Left cardiac atrium (tissue), 4 donors: ENCODE measurements around the gene MCFD2. TPM values are rescaled to one million over a fixed set of nuclear protein-coding genes. Genes with fewer than 3 reads are reported as not detected.
A peak's percentile ranks its signal among the peaks of the same experiment; 100 is the strongest.
"Not testable (repeated sequence)": the region's sequence is repeated elsewhere in the genome, so short reads cannot be mapped to it uniquely, and the experiment has no call there.

ENCODE experiments used
- ATAC-seq, 2 donors: fragments of 200-7000 bp; cut with Tn5 transposase; one replicate each; pipeline ENCODE4 v1.9.1; 2020; ENCODE audit warnings: mild to moderate bottlenecking in 2 of 2, moderate library complexity in 2 of 2
- DNase-seq: peaks from one replicate; pipeline ENCODE4 v3.0.0-alpha.2; 2020
- intact Hi-C, 2 donors: fragments of 100-400 bp; cut with DNase I; formaldehyde crosslinking; loops; one replicate each; pipeline versions ENCODE4 v1.14.1 to v1.15.1; 2022 to 2023
- total RNA-seq, 2 donors: library from RNA; stranded (reverse); fragmentation: NEBNext Ultra II Directional; extraction: Animal tissue kit (Norgen Biotek cat#: 25700); gene quantifications; one replicate each; pipeline ENCODE4 v1.2.1, GENCODE V29; 2021
- donor health status: DM: no; HTN: yes; CAD: no.
- donor health status: DM: no; HTN: yes; CAD: no; lungs with severe emphysema.
- donor health status: DM: yes; HTN: yes; CAD: no.
- donor health status: Dilated cardiomyopathy.

The MCFD2 gene
- total RNA-seq, 2 donors from 2014 or later = 65.4 to 88.7 TPM

DNA sequence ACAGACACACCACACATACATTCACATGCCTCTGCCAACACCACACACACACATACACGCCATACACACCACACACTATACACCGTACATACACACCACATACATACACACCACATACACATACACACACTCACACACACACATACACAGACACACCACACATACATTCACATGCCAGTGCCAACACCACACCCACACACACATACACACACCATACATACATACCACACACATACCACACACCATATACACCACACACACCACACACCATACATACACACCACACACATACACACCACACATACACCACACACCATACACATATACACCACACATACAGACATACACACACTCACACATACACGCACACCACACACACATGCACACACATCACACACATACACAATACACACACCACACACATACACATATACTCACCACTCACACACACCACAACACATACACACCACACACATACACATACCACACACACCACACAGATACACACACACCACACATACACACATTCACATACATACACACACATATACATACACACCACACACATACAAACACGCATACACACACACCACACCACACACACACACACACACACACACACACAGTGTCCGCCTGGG is 37.2 kb downstream of the MCFD2 start:
- ATAC-seq = no peak
- DNase-seq = no peak
- intact Hi-C loops = no loop called here

- ATAC-seq = no peak
- DNase-seq = no peak
- intact Hi-C loops = loop anchor here in 1 of 2 donors (2.0 kb wide), 1 partner anchor 75 kb away; no protein-coding TSS in a partner anchor
These were observed 37.9 kb downstream of the MCFD2 start for GRCh38 chr2:46877619-46878113.

GRCh38 chr2:46876741-46877384 is 38.7 kb downstream of the MCFD2 start:
- DNase-seq (peak; percentile 56), ATAC-seq (peak; percentile 20 to 34)
- intact Hi-C loops = loop anchor here in 1 of 2 donors (2.0 kb wide), 1 partner anchor 74 kb away; no protein-coding TSS in a partner anchor

DNA sequence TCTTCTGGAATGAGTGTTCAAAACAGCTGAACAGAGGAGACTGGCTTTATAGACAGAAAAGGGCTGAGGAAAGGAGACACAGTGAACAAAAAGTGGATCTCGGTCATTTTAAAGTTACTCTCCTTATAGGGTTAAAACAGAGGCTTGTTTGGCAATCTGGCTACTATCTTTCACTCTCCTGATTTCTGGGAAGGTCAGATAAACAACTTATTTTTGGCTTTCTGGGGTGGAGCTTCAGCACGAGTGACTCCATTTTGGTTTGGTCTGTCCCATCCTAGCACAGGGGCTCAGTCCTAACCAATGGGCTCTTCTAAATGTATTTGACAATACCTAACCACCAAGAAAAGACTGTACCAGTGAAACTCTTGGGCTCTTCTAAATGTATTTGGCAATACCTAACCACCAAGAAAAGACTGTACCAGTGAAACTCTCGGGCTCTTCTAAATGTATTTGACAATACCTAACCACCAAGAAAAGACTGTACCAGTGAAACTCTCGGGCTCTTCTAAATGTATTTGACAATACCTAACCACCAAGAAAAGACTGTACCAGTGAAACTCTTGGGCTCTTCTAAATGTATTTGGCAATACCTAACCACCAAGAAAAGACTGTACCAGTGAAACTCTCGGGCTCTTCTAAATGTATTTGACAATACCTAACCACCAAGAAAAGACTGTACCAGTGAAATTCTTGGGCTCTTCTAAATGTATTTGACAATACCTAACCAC is 39.5 kb downstream of the MCFD2 start:
- DNase-seq, ATAC-seq: not testable (repeated sequence)
- intact Hi-C loops = loop anchor here in 1 of 2 donors (2.0 kb wide), 1 partner anchor 73 kb away; no protein-coding TSS in a partner anchor

GRCh38 chr2:46875226-46875899 is 40.2 kb downstream of the MCFD2 start:
- intact Hi-C loops = no loop called here
- no peak for ATAC-seq
- DNase-seq = no peak

DNA sequence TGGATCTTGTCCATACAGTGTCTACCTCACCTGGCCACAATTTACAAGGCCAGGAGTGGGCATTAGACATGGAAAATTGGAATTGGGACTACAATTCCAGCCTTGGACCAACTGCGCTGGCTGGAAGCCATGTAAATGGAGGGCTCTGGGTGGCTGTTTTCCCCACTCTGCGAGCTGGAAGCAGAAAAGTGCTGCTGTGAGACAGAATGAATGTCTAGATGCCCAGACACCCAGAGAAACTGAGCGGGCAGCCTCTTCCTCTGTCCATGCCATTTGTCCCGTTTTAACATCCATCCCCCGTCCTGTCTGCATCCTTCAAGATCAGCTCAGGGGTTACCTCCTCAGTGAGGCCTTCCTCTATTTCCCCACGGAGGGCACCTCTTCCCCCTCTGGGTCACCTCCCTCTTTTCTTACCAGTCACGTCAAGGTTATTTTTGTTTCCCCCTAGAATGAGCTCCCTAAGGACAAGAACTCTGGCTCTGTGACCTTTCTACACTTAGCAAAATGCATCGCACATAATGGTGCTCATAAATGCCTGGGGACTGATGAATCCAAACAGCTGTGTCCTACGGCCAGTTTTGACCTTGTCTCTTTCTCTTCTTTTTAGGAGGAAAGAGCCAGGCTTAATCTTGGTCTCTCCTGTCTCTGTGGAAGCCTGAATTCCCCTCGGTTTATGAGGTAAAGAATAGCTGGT is 41.2 kb downstream of the MCFD2 start:
- intact Hi-C loops = no loop called here
- ATAC-seq = no peak
- no peak for DNase-seq

GRCh38 chr2:46873604-46874068 is 42.0 kb downstream of the MCFD2 start:
- peak; percentile 74 for DNase-seq
- intact Hi-C loops = no loop called here

DNA sequence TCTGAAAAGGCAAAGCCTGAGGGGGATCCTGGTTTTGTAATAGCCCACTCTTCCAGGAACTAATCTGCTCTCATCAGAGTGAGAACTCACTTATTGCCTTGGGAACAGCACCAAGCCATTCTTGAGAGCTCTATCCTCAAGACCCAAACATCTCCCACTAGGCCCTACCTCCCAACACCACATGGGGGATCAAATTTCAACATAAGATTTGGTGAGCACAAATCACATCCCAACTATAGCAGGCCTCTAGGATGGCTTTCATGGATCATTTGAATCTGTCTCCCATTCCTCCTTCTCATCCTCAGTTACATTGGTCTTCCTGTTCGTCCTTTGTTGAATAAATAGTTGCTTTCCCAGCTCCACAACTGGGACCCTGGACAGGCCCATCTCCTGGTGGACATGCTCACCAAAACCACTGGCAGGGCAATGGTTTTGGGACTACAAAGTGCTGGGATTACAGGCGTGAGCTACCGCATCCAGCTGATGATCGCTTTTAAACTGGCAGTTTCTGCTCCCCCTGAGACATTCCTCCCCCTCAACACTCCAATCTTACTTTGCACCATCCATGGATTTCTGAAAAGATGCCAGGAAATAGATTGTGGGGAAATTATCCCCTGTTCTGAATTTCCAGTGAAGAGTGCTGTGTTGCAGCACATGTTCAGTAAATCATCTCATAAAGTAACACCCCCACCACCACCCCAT is 42.6 kb downstream of the MCFD2 start:
- intact Hi-C loops = no loop called here
- ATAC-seq (peak in 1 of 2 donors; percentile 4), DNase-seq (no peak)

More at GRCh38 chr2:46873604-46874068, 42.0 kb downstream of the MCFD2 start:
- peak; percentile 34 to 83 for ATAC-seq

DNA sequence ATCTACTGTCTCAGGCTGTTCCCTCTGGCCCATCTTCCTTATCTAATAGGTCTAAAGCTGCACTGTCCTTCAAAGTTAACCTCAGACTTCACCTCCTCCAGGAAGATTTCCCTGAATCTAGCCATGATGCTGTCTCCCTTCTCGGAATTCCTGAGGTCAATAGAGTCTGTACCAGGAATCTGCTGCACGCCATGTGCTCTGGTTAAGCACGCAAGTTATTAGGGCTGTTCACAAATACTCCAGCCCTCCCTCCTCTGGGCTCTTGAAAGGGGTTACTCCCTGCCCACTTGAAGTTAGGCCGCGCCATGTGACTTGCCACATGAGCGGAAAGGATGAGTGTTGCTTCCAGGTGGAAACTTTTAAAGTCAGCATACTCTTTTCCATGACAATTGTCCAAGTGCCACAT is 43.6 kb downstream of the MCFD2 start:
- intact Hi-C loops = no loop called here
- ATAC-seq (no peak), DNase-seq (no peak)

- intact Hi-C loops = no loop called here
- DNase-seq = no peak
- no peak for ATAC-seq
These were observed 45.4 kb downstream of the MCFD2 start for GRCh38 chr2:46870051-46870839.

DNA sequence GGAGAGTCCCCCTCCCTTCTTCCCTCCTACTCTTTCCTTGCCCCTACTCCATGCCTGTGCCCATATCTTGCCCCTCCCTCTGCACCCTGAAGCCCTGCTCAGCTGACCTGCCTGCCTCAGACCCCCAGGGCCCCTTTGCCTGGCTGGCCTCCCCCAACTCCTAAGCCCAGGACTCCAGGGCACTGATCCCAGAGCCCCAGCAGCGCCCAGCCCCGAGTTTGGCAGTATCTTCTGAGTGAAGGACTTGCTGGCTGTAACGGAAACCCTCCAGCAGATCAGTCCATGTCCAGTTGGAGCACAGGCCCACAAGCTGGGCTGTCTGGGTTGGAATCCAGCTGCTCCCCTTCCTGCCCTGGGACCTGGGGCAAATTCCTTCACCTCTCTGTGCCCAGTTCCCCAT is 46.0 kb downstream of the MCFD2 start:
- intact Hi-C loops = loop anchor here in 1 of 2 donors (10.0 kb wide), 1 partner anchor 55 kb away; no protein-coding TSS in a partner anchor
- DNase-seq (no peak), ATAC-seq (no peak)

DNA sequence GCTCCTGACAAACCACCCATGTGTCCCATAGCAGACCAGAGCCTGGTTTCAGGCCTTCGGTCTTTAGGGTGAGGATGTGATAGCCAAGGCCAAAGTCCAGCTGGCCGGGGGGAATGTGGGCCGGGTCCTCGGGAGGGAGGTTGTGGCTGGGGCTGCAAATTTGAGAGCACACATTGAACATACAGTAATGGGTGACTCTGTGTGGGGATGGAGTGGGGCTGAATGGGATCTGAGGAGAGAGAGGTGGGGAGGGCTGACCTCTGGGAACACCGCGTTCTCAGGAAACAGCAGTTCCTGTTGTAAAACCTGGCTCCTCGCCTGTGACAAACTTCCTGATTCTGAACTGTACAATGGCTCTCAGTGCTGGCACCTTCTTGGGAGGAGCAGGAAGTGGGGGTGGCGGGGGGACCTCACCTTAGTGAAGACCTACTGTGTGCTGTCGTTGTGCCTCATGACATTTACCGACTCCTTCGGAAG is 48.8 kb downstream of the MCFD2 start:
- ATAC-seq (peak; percentile 60 to 67), DNase-seq (peak; percentile 80)
- intact Hi-C loops = loop anchor here in 1 of 2 donors (10.0 kb wide), 1 partner anchor 52 kb away; no protein-coding TSS in a partner anchor

- ATAC-seq (no peak), DNase-seq (no peak)
- intact Hi-C loops = loop anchor here in 1 of 2 donors (10.0 kb wide), 1 partner anchor 51 kb away; no protein-coding TSS in a partner anchor
These were observed 50.2 kb downstream of the MCFD2 start for GRCh38 chr2:46865181-46865970.

DNA sequence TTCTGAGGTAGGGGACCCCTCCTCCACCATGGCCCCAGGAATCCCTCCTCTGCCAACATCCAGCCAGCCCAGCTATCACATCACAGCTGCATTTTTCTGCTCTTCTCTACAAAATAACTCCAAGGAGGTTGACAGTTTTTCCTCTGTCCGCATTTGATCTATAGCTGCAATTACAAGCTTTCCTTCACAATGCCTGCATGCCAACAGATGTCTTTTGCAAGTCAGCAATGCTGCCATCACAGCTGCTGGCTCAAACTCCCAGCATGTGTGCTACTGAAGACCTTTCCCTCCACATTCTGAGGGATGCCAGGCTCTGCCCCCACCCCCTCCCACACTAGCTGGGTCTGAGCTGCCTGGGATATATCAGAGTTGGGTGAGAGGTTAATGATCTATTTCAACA is 51.7 kb downstream of the MCFD2 start:
- no peak for DNase-seq
- no peak for ATAC-seq
- intact Hi-C loops = loop anchor here in 1 of 2 donors (10.0 kb wide), 1 partner anchor 49 kb away; no protein-coding TSS in a partner anchor

DNA sequence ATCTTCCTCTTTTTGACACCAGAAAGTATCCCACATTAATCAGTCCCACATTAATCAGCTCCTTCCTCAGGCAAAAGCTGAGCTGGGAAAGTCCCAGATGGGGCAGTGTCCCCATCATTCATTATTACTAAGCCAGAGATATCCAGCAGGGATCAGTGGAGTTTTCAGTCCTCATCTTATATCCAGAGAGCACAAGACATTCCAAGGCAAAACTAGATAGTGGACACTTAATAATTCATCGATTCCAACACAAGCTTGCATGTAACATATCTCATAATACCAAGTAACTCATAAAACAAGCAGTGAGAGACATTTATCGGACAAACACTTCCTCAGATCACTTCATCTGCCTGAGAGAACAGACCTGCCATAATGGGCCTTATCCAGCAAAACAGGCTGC is 53.1 kb downstream of the MCFD2 start:
- ATAC-seq (no peak), DNase-seq (no peak)
- intact Hi-C loops = loop anchor here in 1 of 2 donors (10.0 kb wide), 1 partner anchor 48 kb away; no protein-coding TSS in a partner anchor

- intact Hi-C loops = loop anchor here in 1 of 2 donors (10.0 kb wide), 1 partner anchor 47 kb away; no protein-coding TSS in a partner anchor
- ATAC-seq (no peak), DNase-seq (no peak)
These were observed 53.7 kb downstream of the MCFD2 start for GRCh38 chr2:46861916-46862315.
